Stimulated activated effector memory CD8-positive, alpha-beta T cell treated with anti-CD3 and anti-CD28 coated beads, Interleukin-12 subunit alpha, Interleukin-12 subunit beta, amount 100 ng/mL, for 72 hours (primary cell): ENCODE measurements around the gene IFFO2.

Experiments
- ATAC-seq: fragments of 150-1000 bp; cut with Tn5 transposase; 2 replicates; pipeline ENCODE4 v1.10.0; 2021
- DNase-seq, 2 donors: peaks; one replicate each; pipeline ENCODE4 v3.0.0; 2021 to 2022; ENCODE audit warnings: low spot score in 2 of 2
- H3K27ac Mint-ChIP-seq: one replicate; pipeline ENCODE4 v1.8.0; 2022; ENCODE audit warnings: mild to moderate bottlenecking, mixed read lengths
- H3K36me3 Mint-ChIP-seq: one replicate; pipeline ENCODE4 v1.8.0; 2022; ENCODE audit warnings: mild to moderate bottlenecking, mixed read lengths
- H3K4me1 Mint-ChIP-seq: one replicate; pipeline ENCODE4 v1.8.0; 2022; ENCODE audit warnings: mixed read lengths
- H3K4me3 Mint-ChIP-seq: one replicate; pipeline ENCODE4 v1.8.0; 2022; ENCODE audit warnings: mild to moderate bottlenecking, mixed read lengths
- H3K9me3 Mint-ChIP-seq: one replicate; pipeline ENCODE4 v1.8.0; 2022; ENCODE audit warnings: mixed read lengths

The IFFO2 gene

DNA sequence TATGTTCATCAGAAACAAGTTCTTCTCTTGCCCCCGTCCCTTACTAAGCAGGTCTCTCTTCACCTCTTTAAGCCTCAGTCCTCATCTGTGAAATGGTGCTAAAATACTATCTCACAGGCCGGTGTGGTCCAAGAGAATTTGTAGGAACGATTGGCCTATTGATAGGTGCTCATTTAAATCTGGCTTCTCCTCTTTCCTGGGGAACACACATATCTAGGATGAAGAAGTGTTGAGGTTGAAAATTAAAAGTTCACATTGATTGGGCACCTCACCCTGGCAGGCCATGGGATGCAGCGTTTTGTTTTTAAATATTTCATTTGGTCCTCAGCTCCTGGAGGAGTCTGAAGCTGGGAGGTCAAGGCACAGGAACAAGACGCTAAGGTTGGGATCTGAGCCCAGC is 88.1 kb downstream of the IFFO2 start:
- ATAC-seq (no peak), DNase-seq (no peak)
- Mint-ChIP-seq H3K4me3 (no peak overlapping the region), H3K4me1 (no peaks in the 10 kb centered on the region), H3K9me3 (no peaks in the 10 kb centered on the region), H3K27ac (no peak overlapping the region), H3K36me3 (no peaks in the 10 kb centered on the region)

GRCh38 chr1:18866846-18867245 is 89.6 kb downstream of the IFFO2 start:
- Mint-ChIP-seq H3K4me3 (no peak overlapping the region), H3K9me3 (no peaks in the 10 kb centered on the region), H3K36me3 (no peaks in the 10 kb centered on the region), H3K27ac (no peak overlapping the region), H3K4me1 (no peaks in the 10 kb centered on the region)
- ATAC-seq (no peak), DNase-seq (no peak)

DNA sequence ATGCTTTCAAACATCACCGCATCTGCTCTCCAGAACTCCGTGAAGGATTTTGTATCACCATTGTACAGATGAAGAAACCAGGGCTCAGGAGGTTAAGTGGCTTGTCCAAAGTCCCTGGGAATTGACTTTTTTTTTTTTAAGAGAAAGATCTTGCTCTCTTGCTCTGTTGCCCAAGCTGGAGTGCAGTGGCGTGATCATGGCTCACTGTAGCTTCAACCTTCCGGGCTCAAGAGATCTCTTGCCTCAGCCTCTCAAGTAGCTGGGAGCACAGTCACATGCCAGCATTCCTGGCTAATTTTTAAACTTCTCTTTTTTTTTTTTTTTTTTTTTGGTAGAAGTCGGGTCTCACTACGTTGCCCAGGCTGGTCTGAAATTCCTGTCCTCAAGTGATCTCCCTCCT is 90.2 kb downstream of the IFFO2 start:
- H3K4me3 Mint-ChIP-seq = no peak overlapping the region
- no peaks in the 10 kb centered on the region for H3K36me3 Mint-ChIP-seq
- no peaks in the 10 kb centered on the region for H3K4me1 Mint-ChIP-seq
- ATAC-seq (no peak), DNase-seq (no peak)
- H3K9me3 Mint-ChIP-seq = no peaks in the 10 kb centered on the region
- H3K27ac Mint-ChIP-seq = no peak overlapping the region

- Mint-ChIP-seq H3K36me3 (no peaks in the 10 kb centered on the region), H3K4me1 (no peaks in the 10 kb centered on the region), H3K27ac (no peak overlapping the region), H3K9me3 (no peaks in the 10 kb centered on the region), H3K4me3 (no peak overlapping the region)
- no peak for ATAC-seq
- DNase-seq = no peak
Observed at GRCh38 chr1:18865176-18865575, 91.3 kb downstream of the IFFO2 start.

DNA sequence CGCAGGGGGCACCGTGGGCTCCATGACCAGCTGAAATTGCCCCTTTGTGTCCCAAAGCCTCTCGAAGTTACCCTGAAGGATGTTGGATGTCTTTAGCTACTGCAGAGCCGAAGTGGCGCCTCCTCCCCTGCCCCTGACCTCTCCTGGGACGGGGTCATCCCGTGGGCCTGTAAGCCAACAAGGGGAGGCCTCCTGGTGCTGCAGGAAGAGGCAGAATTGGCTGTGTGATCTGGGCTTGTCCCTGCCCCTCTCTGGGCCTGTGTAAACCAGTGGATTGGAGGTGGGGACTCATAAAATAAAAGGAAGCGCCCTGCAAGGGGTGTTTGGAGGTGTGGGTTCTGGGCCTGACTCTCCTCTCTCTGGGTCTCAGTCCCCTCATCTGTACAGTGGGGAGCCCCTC is 94.9 kb downstream of the IFFO2 start:
- Mint-ChIP-seq H3K4me1 (no peaks in the 10 kb centered on the region), H3K4me3 (no peak overlapping the region), H3K36me3 (no peaks in the 10 kb centered on the region), H3K27ac (no peak overlapping the region), H3K9me3 (no peaks in the 10 kb centered on the region)
- ATAC-seq = no peak
- DNase-seq = no peak

GRCh38 chr1:18861082-18861481 is 95.4 kb downstream of the IFFO2 start:
- Mint-ChIP-seq H3K9me3 (no peaks in the 10 kb centered on the region), H3K4me1 (no peaks in the 10 kb centered on the region), H3K4me3 (no peak overlapping the region)

GRCh38 chr1:18859560-18859959 is 96.9 kb downstream of the IFFO2 start, which contains the start of gene TAS1R2:
Gene TAS1R2, minus strand, starts transcription at chr1:18859660. Its CDS starts 0 bp downstream, at chr1:18859660.
- DNase-seq (no peak), ATAC-seq (no peak)
- H3K36me3 Mint-ChIP-seq = no peaks in the 10 kb centered on the region
- H3K4me1 Mint-ChIP-seq = no peaks in the 10 kb centered on the region
- no peak within 1 kb of the TSS for H3K4me3 Mint-ChIP-seq
- no peaks in the 10 kb centered on the region for H3K9me3 Mint-ChIP-seq
- no peak within 1 kb of the TSS for H3K27ac Mint-ChIP-seq

More at GRCh38 chr1:18861082-18861481, 95.4 kb downstream of the IFFO2 start:
- ATAC-seq = no peak
- no peak for DNase-seq
- no peaks in the 10 kb centered on the region for H3K36me3 Mint-ChIP-seq
- no peak overlapping the region for H3K27ac Mint-ChIP-seq

DNA sequence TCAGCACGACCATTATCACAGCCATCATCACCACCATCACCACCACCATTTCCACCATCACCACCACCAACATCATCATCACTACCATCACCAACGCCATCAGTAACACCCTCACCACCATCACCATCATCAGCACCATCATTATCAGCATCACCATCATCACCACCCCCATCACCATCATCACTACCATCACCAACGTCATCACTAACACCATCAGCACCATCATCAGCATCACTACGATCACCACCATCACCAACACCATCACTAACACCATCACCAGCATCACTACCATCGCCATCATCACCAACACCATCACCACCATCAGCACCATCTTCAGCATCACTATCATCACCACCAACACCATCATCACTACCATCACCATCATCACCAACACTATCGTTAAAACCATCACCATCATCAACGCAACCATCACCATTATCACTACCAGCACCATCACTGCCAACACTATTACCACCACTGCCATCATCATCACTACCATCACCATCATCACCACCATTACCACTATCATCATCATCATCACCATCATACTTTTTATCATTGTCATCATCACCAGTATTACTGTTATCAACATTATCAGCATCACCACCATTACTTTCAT is 98.3 kb downstream of the IFFO2 start:
- no peaks in the 10 kb centered on the region for H3K9me3 Mint-ChIP-seq
- no peak overlapping the region for H3K4me3 Mint-ChIP-seq
- H3K27ac Mint-ChIP-seq = no peak overlapping the region
- DNase-seq (no peak), ATAC-seq (no peak)
- no peaks in the 10 kb centered on the region for H3K36me3 Mint-ChIP-seq
- H3K4me1 Mint-ChIP-seq = no peaks in the 10 kb centered on the region

DNA sequence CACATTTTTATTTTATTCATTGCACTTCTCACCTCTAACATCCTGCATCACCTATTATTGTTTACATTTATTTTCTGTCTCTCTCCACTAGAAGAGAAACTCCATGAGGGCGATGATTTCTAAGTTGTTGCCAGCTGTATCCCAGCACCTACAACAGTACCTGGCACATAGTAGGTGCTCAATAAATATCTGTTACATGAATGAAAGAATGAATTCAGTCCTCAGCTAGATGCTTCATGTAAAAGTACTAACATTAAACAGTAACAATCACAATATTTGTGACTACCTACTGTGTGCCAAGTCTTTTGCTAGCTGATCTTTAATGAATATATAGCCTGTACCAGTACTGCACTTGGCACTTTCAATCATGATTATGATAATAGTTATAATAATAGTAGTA is 100.0 kb downstream of the IFFO2 start:
- H3K36me3 Mint-ChIP-seq = no peaks in the 10 kb centered on the region
- DNase-seq (no peak), ATAC-seq (no peak)
- no peaks in the 10 kb centered on the region for H3K9me3 Mint-ChIP-seq
- no peak overlapping the region for H3K27ac Mint-ChIP-seq
- no peak overlapping the region for H3K4me3 Mint-ChIP-seq
- no peaks in the 10 kb centered on the region for H3K4me1 Mint-ChIP-seq

DNA sequence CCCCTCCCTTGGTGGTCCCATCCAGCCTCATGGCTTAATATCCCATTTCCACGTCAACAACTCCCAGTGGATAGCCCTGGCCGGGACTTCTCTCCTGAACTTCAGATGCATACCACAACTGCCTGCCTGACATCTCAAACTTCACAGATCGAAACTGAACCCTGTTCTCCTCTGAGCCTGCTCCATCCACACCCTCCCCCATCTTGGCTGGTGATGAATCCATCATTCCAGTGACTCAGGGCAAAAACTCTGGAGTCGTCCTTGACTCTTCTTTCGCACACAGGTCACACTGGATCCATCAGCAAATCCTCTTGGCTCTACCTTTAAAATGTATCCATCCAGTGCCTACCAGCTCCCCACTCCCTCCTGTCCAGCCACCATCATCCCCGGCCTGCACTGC is 100.9 kb downstream of the IFFO2 start:
- H3K4me1 Mint-ChIP-seq = no peaks in the 10 kb centered on the region
- H3K36me3 Mint-ChIP-seq = no peaks in the 10 kb centered on the region
- DNase-seq (no peak), ATAC-seq (no peak)
- no peak overlapping the region for H3K4me3 Mint-ChIP-seq
- H3K27ac Mint-ChIP-seq = no peak overlapping the region
- H3K9me3 Mint-ChIP-seq = no peaks in the 10 kb centered on the region

- H3K27ac Mint-ChIP-seq = no peak overlapping the region
- H3K4me3 Mint-ChIP-seq = no peak overlapping the region
- DNase-seq (no peak), ATAC-seq (no peak)
- H3K4me1 Mint-ChIP-seq = no peaks in the 10 kb centered on the region
- H3K36me3 Mint-ChIP-seq = no peaks in the 10 kb centered on the region
- no peaks in the 10 kb centered on the region for H3K9me3 Mint-ChIP-seq
Observed at GRCh38 chr1:18854331-18855025, 102.0 kb downstream of the IFFO2 start.
